ENCODE results near the gene ERI3. TPM values are rescaled to one million over a fixed set of nuclear protein-coding genes. Genes with fewer than 3 reads are reported as not detected.

The ERI3 gene
- total RNA-seq, 4 donors from 2014 or later, result 23.8 to 30.5 (median 28.7) TPM

DNA sequence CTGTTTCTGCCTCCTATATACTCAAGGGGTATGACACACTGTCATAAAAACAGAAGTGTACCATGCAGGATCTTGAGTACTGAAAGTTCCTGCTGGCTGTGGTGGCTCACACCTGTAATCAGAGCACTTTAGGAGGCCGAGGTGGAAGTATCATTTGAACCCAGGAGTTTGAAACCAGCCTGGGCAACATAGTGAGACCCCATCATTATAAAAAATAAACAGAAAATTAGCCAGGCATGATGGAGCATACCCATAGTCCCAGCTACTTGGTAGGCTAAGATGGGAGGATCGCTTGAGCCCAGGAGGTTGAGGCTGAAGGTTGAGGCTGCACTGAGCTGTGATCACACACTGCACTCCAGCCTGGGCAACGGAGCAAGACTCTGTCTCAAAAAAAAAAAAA, 20.1 kb downstream of the ERI3 start:
- TF ChIP-seq CTCF (IDR thresholded peaks at IDR 0.05; ENCODE audit: low read depth), result no peak

GRCh38 chr1:44333376-44333775, 21.7 kb downstream of the ERI3 start:
- no peak for TF ChIP-seq CTCF (IDR thresholded peaks at IDR 0.05; ENCODE audit: low read depth)

DNA sequence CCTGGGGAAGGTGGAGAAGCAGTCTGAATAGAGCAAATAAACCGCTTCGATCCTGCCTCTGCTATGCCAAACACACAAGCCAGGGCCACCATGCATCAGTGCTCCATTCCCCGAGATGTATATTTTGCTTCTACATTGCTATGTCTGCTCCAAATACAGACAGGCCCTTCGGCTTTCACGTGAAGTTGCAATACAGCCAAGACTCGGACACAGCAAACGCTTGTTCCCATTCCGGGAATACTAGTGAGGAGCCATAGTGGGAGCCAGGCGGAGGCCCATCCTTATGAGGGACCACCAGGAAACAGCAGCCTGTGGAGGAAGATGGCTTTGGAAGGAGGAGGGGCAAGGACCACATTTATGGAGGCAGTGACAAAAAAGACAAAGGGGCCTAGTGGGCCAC, 22.6 kb downstream of the ERI3 start:
- no peak for TF ChIP-seq CTCF (IDR thresholded peaks at IDR 0.05; ENCODE audit: low read depth)

DNA sequence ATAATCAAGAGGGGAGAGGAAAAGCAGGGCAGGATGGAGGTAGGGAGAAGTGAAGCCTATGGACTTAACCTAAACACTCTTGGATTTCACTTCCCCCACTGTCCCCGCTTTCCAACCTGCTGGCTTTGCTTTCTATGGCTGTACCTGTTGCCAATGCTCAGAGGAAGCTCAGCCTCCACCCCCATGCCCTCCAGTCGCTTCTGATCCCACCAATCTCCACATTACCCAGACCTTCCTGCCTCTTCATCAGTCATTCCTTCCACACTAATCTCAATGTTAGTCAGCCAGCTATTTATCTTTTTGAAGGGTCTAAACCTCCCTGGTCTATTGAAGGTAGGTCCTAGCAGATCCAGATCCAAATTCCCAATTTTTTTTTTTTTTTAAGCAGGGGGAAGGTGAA, 24.1 kb downstream of the ERI3 start:
- no peak for TF ChIP-seq CTCF (IDR thresholded peaks at IDR 0.05; ENCODE audit: low read depth)

- no peak for TF ChIP-seq CTCF (IDR thresholded peaks at IDR 0.05; ENCODE audit: low read depth)
Observed at GRCh38 chr1:44328671-44329416, 26.2 kb downstream of the ERI3 start.

- no peak for TF ChIP-seq CTCF (IDR thresholded peaks at IDR 0.05; ENCODE audit: low read depth)
Observed at GRCh38 chr1:44327679-44328491, 27.2 kb downstream of the ERI3 start.

DNA sequence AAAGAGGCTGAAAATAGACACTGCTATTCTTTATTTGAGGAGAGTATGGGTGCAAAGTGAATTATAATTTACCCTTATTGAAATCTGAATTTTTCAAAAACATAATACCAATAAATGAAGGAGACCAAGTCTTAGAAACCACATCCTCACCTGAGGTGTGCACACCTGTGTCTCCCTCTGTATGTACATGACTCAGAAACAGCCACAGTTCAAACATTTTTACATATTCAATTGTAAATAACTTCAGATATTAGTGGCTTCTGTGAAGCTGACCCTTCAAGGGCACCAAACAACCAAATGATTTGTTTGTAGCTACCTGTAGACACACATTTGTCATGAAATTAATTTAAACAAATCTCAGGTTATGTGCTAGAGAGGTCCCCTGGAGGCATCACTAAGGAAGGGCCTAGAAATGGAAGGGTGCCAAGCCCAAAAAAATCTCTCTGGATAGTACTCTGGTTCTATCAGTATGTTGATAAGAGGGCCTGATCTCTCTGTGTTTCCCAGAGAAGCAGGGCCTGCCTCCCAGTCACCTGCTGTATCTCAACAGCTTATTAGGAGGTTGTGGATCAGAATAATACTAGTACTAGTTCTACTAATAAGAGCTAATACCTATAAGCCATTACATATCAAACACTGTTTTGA, 28.1 kb downstream of the ERI3 start:
- TF ChIP-seq CTCF (IDR thresholded peaks at IDR 0.05; ENCODE audit: low read depth), result no peak
